ENCODE measurements around the gene MAP7D2.

The MAP7D2 gene

GRCh38 chrX:19966056-19966455, 150.7 kb downstream of the MAP7D2 start:
- DNase-seq (ENCODE audit: low read depth), result no peak

- DNase-seq (ENCODE audit: low read depth), result no peak
These were observed 152.5 kb downstream of the MAP7D2 start for GRCh38 chrX:19964017-19964710.

GRCh38 chrX:19960913-19961312, 155.8 kb downstream of the MAP7D2 start:
- no peak for DNase-seq (ENCODE audit: low read depth)

GRCh38 chrX:19958552-19959486, 157.9 kb downstream of the MAP7D2 start:
- DNase-seq (ENCODE audit: low read depth), result no peak

- peak; percentile 8 for DNase-seq (ENCODE audit: low read depth)
These were observed 159.8 kb downstream of the MAP7D2 start for GRCh38 chrX:19956923-19957322.
